Fibroblast of the aortic adventitia (primary cell): ENCODE results near the gene MARK1. TPM values are rescaled to one million over a fixed set of nuclear protein-coding genes. Genes with fewer than 3 reads are reported as not detected.

Experiments
- DNase-seq: peaks from one replicate; pipeline ENCODE4 v3.0.0-alpha.2; 2010; ENCODE audit warnings: low read depth
- H3K4me3 ChIP-seq: 2 replicates; pipeline ENCODE4 v1.5.1; 2011; ENCODE audit warnings: low read depth, mild to moderate bottlenecking, control low read depth, low read length, moderate library complexity
- small RNA-seq: library from RNA; depleted of rRNA; stranded (forward); fragments of <200 nt; gene quantifications from one replicate; pipeline ENCODE3, GENCODE V24; 2012
- total RNA-seq: library from RNA; depleted of rRNA; stranded (reverse); fragments of >200 nt; gene quantifications from 2 replicates; pipeline ENCODE4 v1.2.3, GENCODE V29; 2012; ENCODE audit warnings: low replicate concordance
- TF ChIP-seq, protein P1 (sequence below): IDR thresholded peaks from 2 replicates; pipeline ENCODE4 v1.5.1; 2011; ENCODE audit warnings: mild to moderate bottlenecking, low read length, control low read depth, inconsistent platforms; ENCODE audit not compliant: insufficient read depth

MARK1 gene
- total RNA-seq, 1 donor = 0.45 TPM

DNA sequence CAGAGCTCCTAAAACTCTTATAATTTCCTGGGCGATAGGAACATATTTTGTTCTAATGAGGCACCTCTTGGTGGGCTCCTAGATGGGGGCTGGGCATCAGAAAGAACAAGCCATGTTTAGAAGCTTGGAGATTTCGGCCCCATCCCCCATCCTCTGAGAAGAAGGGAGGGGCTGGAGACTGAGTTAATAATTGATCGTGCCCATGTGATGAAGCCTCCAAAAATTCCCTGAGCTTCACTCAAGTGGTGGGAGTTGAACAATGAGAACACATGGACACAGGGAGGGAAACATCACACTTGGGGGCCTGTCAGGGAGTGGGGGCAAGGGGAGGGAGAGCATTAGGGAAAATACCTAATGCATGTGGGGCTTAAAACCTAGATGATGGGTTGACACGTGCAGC is 180.3 kb downstream of the MARK1 start:
- no peak overlapping the region for H3K4me3 ChIP-seq
- TF ChIP-seq, protein P1, sequence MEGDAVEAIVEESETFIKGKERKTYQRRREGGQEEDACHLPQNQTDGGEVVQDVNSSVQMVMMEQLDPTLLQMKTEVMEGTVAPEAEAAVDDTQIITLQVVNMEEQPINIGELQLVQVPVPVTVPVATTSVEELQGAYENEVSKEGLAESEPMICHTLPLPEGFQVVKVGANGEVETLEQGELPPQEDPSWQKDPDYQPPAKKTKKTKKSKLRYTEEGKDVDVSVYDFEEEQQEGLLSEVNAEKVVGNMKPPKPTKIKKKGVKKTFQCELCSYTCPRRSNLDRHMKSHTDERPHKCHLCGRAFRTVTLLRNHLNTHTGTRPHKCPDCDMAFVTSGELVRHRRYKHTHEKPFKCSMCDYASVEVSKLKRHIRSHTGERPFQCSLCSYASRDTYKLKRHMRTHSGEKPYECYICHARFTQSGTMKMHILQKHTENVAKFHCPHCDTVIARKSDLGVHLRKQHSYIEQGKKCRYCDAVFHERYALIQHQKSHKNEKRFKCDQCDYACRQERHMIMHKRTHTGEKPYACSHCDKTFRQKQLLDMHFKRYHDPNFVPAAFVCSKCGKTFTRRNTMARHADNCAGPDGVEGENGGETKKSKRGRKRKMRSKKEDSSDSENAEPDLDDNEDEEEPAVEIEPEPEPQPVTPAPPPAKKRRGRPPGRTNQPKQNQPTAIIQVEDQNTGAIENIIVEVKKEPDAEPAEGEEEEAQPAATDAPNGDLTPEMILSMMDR = no peak
- DNase-seq = no peak

DNA sequence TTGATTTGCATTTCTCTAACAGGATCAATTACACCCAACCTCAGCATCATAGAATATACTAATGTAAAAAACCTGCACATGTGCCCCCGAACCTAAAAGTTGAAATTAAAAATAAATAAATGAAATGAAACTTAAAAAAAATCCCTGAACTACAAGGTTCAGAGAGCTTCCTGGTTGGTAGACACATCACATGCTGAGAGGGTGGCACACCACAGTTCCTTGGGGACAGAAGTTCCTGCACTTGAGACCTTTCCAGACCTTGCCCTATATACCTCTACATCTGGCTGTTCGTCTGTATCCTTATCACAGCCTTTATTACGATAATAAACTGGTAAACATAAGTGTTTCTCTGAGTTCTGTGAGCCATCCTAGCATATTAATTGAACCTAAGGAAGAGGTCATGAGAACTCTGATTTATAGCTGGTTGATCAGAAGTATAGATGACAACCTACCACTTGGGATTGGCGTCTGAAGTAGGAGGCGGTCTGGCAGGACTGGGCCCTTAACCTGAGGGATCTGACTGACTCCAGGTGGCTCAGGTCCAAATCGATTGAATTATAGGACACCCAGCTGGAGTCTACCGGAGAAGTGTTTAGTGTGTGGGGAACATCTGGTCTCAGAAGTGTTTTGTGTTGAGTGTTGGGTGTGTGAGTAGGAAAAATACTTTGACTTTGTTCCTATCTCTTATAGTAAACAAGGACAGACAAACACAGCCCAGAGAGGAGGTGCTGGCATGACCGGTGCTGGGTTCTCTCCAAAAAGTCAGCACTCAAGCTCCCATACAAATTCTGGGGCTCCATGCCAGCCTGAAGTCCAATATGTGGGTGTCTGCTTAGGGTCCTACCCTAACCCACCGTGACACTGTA is 181.2 kb downstream of the MARK1 start:
- no peak for DNase-seq
- no peak overlapping the region for H3K4me3 ChIP-seq
- TF ChIP-seq, protein P1 = no peak

DNA sequence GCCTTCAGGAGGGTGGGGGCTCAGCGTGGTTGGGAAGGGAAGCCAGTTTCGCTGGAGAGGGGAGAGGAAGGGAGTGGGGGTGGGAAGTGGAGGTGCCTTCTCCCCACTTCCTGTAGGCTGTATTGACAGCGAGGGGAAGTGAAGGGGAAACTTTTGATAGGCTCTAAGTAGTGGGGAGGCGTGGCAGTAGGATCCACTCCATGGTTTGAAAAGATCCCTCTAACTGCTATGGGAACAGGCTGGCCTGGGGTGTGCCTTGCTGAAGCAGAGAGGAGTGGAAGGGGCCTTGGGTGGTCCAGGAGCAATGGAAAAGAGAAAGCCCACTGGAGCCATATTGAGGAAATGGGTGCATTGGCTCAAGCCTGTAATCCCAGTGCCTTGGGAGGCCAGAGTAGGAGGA is 182.4 kb downstream of the MARK1 start:
- no peak overlapping the region for H3K4me3 ChIP-seq
- TF ChIP-seq, protein P1 = no peak
- no peak for DNase-seq

DNA sequence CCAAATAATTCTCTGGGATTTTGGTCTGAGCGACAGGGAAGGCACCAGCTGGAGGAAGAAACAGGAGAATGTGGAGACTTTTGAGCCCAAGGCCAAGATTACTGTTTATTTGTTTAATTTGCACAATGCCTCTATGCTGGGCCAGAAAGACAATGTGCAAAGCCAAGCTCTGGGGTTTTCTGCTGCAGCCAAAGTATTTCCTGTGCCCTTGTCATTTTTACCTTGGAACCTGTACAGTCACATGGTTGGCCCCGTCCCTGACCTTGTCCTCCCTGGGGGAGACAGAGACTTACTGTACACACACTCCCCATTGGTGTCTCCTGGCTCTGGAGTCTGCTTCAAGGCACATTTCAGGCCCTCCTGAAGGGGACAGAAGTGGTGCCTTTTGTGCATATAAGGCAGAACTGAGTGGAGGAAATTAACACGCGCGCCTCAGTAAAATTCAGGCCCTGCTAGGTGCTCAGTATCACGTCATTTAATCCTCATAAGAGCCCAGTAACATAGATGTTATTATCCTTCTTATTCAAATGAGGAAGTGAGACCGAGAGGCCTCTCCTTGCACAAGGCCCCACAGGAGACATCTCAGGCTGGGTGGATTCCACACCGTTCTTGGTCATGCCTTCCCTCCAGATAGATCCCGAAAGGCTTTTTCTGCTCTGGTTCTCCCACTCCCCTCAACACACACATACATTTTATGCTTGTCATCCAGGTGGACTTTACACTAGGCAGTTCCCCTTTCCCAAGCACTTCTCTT is 183.3 kb downstream of the MARK1 start:
- DNase-seq = no peak
- TF ChIP-seq, protein P1 = no peak
- H3K4me3 ChIP-seq = no peak overlapping the region

Small RNA genes within 50 kb of the gene (small RNA-seq; reads per million reads assigned to genes)
- gene RN7SL464P = not detected

Other genes starting within 250 kb of the MARK1 start
- gene C1orf115, start 162.2 kb downstream of the MARK1 start, total RNA-seq = 0.09 TPM in 1 of 2 replicates, not detected in the other
- 2.0 and 12.0 TPM in 2 replicates for gene MTARC2, start 220.2 kb downstream of the MARK1 start, total RNA-seq